Astrocyte of the hippocampus (primary cell): ENCODE results near the gene WFS1.

Experiments
- DNase-seq: peaks from one replicate; pipeline ENCODE4 v3.0.0; 2011; ENCODE audit warnings: low read depth, low spot score

Gene WFS1

GRCh38 chr4:6278801-6279197, 9.1 kb downstream of the WFS1 start:
- peak; percentile 52 for DNase-seq

DNA sequence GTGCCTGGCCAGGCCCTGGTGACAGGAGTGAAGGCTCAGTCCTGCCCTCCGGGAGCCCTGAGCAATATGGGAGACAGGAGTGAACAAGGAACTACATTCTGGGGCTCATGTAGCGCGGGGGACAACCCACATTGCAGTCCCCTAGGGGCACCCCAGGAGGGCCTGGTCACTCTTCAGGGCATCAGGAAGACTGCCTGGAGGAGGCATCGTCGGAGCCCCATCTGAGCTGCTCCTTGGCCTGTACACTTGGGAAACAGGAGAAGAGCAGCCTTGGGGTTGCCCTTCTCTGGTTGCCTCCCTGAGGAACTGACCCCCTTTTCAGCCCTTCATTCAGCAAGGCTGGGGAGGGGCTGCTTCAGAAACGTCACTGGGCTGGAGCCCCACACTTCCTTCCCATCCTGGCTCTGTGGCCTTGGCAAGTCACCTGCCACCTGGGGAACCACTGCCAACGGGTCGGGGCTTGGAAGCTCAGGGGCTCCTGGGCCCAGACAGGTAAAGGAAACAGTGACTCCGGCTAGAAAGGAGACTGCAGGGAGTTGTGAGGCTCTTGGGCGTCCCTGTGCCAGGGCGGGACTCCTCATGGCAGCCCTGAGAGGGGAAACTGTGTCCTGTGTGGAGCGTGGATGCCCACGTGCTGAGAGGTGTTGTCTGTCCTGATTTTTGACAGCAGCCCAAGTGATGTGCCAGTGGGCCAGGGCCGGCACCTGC, 10.1 kb downstream of the WFS1 start:
- no peak for DNase-seq

DNA sequence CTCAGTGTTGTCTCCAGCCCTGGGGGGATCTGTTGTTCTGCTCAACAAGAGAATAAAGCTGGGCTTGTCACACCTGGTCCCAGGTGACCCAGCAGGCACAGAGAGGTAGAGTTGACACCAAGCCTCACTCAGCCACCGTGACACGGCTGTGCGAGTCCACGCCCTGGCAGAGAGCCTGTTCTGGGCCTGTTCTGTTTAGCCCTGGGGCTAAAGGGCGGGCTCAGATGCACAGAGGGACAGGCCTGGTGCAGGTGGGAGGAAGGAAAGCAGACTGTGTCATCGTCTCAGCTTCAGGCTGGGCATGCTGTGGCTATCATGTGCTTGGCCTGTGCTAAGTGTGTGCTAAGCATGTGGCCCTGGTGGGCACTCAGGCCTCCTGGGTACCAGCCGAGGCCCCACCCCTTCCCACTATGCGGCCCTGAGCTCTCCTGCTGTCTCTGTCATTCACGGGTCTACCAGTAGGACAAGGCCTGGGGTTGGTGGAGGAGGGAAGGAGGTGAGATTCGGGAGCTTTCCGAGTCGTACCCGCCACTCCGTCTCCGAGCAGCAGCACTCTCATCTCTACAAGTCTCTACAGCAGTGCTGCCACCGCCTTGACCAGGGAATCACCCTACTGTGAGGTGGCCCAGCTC, 10.8 kb downstream of the WFS1 start:
- no peak for DNase-seq

DNA sequence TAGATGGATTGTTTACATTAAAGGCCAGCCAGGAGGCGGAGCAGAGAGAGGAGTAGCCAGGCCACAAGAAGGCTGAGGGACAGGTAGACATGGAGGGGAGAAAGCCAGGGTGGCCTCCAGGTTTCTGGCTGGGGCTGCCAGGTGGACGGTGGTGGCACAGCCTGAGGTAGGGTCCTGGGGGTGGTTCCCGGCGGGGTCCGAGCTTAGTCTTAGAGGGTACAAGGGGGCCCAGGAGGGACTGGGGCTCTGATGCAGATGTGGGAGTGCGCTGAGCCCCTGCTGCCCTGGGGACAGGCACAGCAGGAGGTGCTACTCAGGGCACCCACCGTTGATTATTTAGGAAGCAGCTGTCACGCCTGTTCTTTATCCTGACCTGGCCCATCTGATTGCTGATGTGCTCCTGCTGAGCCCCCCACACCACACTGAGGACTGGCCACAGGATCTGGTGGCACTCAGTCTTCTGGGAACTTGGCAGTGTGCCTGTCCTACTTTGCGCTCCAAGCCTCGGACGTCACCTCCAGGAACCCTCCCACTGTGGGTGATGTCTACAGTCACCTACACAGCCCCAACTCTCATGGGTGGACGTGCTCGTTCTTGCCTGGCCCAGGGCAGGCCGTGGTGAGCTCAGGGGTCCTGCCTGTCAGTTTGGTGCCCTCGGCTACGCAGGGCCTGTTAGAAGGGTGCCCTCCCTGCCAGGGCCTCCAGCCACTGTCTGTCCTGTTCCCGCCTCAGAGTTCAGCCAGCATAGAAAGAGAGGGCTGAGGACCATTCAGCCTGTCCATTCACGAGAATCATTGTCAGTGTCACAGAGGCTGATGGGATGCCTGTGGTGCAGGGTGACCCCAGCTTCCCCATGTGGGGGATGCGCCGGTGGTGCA, 12.0 kb downstream of the WFS1 start:
- peak; percentile 21 for DNase-seq

DNA sequence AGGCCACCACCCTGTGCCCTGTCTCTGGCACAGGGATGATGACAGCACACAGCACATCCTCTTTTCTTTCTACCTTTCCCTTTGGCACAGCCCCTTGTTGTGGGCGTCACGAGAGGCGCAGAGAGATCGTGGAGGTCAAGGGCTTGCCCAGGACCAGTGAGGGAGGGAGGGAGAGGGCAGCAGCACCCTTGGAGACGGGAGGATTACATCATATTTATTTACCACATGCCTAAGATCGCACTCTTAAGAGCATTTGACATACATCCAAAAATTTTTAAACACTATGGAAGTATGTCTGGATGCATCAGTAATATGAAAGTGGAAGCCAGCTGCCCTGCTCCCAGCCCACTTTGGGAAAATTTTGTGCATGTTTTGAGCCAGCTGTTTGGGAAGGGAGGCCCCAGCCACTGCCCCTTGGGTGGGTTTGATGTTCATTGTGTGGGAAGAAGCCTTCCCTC, 12.7 kb downstream of the WFS1 start:
- DNase-seq = no peak

DNA sequence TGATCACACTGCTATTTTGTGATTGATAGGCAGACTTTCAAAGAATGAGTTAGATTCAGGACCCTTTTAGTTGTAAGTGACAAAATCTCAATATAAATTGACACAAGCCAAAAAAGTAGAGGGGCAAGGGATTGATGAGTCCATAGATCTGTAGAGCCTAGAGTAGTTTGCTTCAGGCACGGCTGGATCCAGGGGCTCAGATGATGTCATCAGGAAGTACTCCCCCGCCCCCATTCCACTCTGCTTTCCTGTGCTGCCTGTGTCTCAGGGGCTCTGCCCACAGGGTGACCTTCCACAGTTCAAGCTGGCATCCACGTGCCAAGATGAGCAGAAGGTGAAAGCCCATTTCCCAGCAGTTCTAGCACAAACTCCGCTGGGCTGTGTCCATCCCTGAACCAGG, 13.6 kb downstream of the WFS1 start:
- DNase-seq = no peak

DNA sequence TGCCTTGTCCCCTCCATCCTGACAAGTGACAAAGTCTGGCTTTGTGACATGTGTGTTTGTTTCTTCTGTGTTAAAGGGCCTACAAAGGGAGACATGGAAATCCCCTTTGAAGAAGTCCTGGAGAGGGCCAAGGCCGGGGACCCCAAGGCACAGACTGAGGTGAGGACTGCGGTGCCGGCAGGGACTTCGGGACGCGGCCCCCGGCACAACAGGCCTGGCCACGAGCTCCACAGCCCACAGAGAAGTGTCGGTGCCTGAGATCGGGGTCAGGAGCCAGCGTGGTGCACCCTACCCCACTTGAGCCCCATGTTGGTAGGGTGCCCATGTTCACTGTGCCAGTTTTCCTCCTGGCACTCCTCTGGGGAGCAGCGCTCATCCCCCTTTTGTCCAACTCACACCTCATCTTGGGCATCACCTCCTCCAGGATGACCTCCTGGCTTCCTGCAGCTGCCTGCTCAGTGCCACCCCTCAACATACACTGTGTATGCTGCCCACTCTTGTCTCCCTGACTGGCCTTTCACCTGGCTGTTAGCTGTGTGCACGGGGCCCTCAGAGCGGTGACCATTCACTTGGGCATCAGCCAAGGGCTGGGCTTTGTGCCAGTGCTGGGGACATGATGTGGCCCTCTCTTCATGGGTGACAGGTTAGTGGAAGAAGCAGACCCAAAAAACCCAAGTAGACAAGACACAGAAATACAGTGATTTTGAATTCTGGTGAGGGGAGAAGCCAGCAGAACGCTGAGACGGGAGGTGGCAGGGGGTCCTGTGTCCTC, 17.6 kb downstream of the WFS1 start:
- DNase-seq = no peak

- no peak for DNase-seq
Observed at GRCh38 chr4:6288342-6288741, 18.7 kb downstream of the WFS1 start.

DNA sequence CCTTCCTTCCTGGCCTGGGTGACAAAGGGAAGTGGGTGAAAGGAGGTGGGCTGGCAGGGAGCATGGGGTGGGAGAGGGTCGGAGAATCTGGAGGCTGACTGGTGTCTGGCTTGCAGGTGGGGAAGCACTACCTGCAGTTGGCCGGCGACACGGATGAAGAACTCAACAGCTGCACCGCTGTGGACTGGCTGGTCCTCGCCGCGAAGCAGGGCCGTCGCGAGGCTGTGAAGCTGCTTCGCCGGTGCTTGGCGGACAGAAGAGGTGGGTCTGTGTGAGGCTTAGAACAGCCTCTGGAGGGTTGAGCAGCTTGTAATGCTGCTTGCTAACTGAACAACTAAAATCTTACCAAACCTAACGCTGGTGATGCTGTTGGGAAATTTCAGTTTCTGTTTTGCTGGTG, 19.2 kb downstream of the WFS1 start:
- no peak for DNase-seq

DNA sequence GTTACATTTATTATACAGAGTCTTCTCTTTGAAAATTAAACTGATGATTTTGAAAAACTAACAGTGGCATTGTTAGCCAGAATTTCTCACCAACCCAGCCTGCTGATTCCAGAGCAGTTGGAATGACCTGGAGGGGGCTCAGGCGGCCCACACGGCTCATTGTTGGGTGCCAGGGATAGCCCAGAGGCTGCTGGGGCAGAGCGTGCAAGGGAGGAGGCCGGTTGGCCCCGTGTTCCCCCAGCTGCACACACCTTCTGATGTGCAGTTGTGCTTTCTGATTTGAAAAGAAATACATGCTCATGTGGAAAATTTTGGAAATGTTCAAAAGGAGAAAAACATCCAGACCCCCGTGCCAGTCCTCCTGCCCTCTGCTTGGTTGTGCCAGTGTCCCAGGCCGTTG, 20.6 kb downstream of the WFS1 start:
- no peak for DNase-seq

DNA sequence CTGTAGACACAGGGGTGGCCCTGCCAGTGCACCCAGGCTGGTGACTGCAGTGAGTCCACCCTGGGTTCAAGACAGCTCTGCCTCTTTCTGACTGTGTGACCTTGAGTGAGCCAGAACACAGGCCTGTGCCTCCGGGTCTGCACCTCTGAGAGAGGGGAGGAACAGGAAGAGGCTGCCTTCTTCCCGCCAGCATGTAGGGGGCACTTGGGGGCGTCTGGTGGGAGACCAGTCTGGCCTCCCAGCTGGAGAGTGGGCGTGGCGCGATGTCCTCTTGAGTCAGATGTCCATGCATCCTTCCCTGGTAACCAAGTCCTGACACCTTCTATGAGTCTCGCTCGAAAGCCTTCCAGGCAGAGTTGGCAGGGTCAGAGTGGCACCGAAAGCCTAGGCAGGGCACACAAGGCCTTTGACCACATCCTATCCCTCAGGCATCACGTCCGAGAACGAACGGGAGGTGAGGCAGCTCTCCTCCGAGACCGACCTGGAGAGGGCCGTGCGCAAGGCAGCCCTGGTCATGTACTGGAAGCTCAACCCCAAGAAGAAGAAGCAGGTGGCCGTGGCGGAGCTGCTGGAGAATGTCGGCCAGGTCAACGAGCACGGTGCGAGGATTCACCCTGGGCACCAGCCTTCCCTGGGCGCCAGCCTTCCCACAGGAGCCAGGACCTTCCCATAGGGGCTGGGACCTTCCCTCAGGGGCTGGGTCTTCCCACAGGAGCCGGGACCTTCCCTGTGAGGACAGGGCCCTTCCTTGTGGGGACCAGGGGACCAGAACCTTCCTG, 21.3 kb downstream of the WFS1 start:
- no peak for DNase-seq

- no peak for DNase-seq
Observed at GRCh38 chr4:6291784-6292297, 22.2 kb downstream of the WFS1 start.

DNA sequence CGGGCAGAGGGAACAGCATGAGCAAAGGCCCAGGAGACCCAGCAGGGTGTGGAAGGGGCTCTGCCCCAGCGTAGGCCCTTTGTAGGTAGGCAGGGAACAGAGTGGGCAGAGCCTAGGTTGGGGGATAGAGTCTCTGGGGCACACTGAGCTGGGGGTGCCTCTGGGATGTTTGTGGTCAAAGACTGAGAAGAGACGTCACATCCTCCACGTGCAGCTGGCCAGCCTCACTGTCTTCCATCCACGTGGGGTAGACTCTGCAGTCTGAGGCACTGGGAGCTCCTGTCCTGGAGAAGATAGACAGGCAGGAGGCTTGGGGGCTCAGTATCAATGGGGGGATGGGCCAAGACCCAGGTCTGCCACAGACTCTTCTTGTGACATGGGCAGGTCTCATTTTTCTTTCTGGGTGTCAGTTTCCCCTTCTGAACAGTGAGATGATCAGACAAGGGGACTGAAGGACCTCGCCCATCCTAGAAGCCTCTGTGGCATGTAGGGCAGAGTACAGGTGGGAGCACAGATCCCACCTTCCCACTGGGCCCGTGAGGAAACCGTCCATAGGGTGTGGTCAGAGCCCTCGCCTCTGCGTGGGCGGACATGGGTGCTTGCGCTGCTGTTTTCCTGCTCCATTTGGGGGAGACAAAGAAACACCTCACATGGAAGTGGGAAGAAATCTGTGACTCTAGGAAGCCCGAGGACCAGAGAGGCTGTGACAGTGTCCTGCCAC, 22.9 kb downstream of the WFS1 start:
- no peak for DNase-seq

DNA sequence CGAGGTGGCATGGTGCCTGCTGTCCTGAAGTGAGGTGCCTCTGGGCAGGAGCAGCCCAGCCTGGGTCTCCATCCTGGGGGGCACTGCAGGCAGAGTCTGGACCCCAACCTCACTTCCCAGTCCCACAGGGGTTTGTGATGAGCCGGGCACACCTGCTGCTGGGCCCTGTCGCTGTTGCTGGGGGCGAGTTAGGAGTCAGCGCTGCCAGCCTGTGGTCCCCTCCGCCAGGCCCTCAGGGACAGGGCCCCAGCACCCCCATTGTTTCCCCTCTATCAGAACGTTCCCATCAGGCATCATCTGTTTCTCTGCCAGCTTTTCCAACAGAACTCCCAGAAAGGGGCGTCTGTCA, 23.4 kb downstream of the WFS1 start:
- no peak for DNase-seq

DNA sequence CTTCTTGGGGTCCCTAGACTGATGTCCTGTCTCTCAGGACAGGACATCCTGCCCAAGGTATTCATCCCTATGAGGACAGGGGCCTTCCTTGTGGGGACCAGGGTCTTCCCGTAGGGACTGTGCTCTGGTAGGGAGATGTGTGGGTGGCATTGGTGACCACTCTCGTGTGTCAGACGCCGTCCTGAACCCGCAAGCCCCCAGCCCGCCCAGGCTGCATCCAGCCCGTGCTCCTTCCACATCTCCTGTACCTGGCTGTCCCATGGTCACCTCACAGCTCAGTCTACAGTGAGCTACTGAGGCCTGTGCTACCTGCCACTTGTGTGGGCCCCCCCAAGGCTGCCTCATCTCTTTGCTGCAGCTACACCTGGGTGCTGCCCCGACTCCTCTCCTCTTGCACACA, 24.0 kb downstream of the WFS1 start:
- no peak for DNase-seq

DNA sequence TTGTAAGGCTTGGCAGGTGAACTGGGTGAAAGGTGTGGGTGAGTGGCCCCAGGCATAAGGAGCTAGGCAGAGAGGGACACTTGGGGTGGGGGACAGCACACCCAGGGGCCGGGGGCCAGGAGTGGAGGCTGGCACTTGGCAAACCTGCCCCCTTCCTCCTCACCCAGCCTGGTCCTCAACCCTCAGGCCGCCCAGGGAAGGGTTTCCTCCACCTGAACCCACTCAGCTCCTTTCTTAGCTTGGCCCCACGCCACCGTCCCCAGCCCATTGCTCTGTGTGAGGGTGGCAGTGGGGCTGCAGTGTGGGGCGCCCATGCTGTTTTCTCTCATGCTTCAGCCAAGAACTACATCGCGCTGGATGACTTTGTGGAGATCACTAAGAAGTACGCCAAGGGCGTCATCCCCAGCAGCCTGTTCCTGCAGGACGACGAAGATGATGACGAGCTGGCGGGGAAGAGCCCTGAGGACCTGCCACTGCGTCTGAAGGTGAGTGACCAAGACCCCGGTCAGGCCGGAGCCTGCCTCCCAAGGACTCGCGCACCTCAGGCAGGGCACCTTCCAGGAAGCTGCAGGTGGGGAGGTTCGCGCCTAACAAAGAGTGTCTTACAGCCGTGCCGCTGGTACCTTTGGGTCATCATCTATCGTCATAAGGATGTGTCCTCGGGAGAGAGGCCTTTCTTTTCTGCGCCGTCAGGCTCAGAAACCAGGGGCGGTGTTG, 25.2 kb downstream of the WFS1 start:
- DNase-seq = no peak

GRCh38 chr4:6295495-6295894, 25.8 kb downstream of the WFS1 start:
- no peak for DNase-seq

GRCh38 chr4:6296026-6296425, 26.4 kb downstream of the WFS1 start:
- no peak for DNase-seq

DNA sequence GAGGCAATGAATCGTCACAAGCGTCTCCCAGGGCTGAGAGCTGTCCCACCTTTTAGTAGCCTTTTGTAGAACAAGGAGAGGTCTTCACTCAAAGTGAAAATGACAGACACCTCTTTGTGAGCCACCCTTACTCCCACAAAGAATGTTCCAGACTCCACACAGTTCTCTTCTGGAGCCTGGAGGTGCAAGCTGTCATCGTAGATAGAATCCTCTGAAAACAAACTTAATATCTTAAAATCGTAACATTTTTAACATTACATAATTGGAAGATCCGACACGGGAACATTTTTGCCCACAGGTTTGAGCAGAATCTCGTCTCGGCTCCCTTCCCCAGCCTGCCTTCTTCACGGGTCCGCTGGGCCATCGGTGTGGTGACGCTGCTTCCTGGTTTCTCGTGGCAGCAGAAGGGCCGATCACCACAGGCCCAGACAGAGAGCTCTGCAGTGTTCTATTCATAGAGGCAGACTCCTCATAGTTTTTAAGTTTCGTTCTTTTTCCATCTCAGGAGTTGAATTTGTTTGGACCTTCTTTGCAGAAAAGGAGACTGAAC, 27.7 kb downstream of the WFS1 start:
- no peak for DNase-seq
